HepG2 (cell line): ENCODE data around the gene ENTPD6. TPM values are rescaled to one million over a fixed set of nuclear protein-coding genes. Genes with fewer than 3 reads are reported as not detected.

Source experiments
- MYC ChIP-seq: sonication (generic); formaldehyde crosslinking; IDR thresholded peaks from 2 replicates; pipeline ENCODE4 v1.9.0; 2021; ENCODE audit warnings: missing genetic modification reagents, borderline replicate concordance
- RAD21 ChIP-seq: fragments of 450-650 bp; formaldehyde crosslinking; IDR thresholded peaks from 2 replicates; pipeline ENCODE4 v1.5.0; 2020; ENCODE audit warnings: mild to moderate bottlenecking
- ZNF746 ChIP-seq: sonication (generic); formaldehyde crosslinking; IDR thresholded peaks from 2 replicates; pipeline ENCODE4 v1.8.0; 2022; ENCODE audit warnings: mild to moderate bottlenecking, missing genetic modification reagents
- ZNF782 ChIP-seq: sonication (generic); formaldehyde crosslinking; IDR thresholded peaks from 2 replicates; pipeline ENCODE4 v1.4.0; 2020; ENCODE audit warnings: missing genetic modification reagents, mild to moderate bottlenecking, borderline replicate concordance
- polyA plus RNA-seq, 8 experiments: library from polyadenylated mRNA; depleted of rRNA in 3 of 8; stranded (reverse) in 7 of 8; unstranded in 1 of 8; fragments of >200 nt; fragmentation: Illumina TruSeq in 4 of 8; extraction: Trizol in 4 of 8; gene quantifications; 2 replicates each; pipeline versions ENCODE4 v1.2.1 to v1.2.3, GENCODE V29; 2011 to 2016; ENCODE audit warnings: low read depth in 4 of 8, missing spikeins in 1 of 8, mixed read lengths in 1 of 8; ENCODE audit not compliant: insufficient read depth in 1 of 8
- total RNA-seq, 5 experiments: library from RNA; depleted of rRNA; stranded (reverse); fragments of >200 nt; fragmentation: Illumina TruSeq; extraction: Trizol; gene quantifications; 2 replicates each; pipeline ENCODE4 v1.2.3, GENCODE V29; 2016; ENCODE audit warnings: low read depth in 1 of 5
- TF ChIP-seq, protein P1 (sequence below): IDR thresholded peaks from 2 replicates; pipeline ENCODE4 v1.4.0; 2020; ENCODE audit warnings: mild to moderate bottlenecking, missing genetic modification reagents
- TF ChIP-seq, protein P2 (sequence below): IDR thresholded peaks from 2 replicates; pipeline ENCODE4 v1.6.1; 2012; ENCODE audit warnings: inconsistent platforms
- TF ChIP-seq, protein P3 (sequence below): sonication (generic); formaldehyde crosslinking; IDR thresholded peaks from 2 replicates; pipeline ENCODE4 v1.4.0; 2020; ENCODE audit warnings: mild to moderate bottlenecking, missing genetic modification reagents

ENTPD6 gene
- total and polyA plus RNA-seq, 2 of the 13 experiments (the other 11 are each of a cell fraction or from before 2014, with no cell fraction given), result 164 to 172 TPM

DNA sequence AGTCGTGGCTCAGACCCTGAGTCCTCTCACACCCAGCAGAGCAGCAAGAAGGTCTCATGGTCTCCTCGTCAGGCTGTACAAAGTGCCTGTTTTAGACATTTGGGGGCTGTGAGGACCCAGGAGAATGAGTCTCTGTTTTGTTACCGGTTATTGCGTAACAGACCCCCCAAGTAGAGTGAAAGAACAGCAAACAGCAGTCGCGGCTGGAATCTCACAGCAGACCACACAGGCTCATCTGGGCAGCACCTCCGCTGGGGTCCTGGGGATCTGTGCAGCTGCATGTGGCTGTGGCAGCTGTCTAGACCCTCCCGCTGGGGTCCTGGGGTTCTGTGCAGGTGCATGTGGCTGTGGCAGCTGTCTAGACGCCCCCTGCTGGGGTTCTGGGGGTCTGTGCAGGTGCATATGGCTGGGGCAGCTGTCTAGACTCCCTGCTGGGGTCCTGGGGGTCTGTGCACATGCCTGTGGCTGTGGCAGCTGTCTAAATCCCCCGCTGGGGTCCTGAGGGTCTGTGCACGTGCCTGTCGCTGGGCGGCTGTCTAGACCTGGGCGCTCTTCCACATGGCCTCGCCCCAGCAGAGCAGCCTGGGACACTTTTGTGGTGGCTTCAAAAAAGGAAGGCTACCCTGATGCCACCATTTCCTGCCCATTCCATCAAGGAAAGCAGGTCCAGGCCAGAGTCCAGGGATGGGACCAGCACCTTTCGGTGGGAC lies 24.7 kb downstream of the ENTPD6 start (continued):
- TF ChIP-seq ZNF782 (CRISPR knock-in tag) (no peak), RAD21 (CRISPR knock-in tag) (peak; percentile 55), ZNF746 (CRISPR knock-in tag) (no peak), MYC (peak; percentile 49; the same call in 1 of the 2 replicates)
- TF ChIP-seq, protein P1, sequence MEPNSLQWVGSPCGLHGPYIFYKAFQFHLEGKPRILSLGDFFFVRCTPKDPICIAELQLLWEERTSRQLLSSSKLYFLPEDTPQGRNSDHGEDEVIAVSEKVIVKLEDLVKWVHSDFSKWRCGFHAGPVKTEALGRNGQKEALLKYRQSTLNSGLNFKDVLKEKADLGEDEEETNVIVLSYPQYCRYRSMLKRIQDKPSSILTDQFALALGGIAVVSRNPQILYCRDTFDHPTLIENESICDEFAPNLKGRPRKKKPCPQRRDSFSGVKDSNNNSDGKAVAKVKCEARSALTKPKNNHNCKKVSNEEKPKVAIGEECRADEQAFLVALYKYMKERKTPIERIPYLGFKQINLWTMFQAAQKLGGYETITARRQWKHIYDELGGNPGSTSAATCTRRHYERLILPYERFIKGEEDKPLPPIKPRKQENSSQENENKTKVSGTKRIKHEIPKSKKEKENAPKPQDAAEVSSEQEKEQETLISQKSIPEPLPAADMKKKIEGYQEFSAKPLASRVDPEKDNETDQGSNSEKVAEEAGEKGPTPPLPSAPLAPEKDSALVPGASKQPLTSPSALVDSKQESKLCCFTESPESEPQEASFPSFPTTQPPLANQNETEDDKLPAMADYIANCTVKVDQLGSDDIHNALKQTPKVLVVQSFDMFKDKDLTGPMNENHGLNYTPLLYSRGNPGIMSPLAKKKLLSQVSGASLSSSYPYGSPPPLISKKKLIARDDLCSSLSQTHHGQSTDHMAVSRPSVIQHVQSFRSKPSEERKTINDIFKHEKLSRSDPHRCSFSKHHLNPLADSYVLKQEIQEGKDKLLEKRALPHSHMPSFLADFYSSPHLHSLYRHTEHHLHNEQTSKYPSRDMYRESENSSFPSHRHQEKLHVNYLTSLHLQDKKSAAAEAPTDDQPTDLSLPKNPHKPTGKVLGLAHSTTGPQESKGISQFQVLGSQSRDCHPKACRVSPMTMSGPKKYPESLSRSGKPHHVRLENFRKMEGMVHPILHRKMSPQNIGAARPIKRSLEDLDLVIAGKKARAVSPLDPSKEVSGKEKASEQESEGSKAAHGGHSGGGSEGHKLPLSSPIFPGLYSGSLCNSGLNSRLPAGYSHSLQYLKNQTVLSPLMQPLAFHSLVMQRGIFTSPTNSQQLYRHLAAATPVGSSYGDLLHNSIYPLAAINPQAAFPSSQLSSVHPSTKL, result no peak
- TF ChIP-seq, protein P2, sequence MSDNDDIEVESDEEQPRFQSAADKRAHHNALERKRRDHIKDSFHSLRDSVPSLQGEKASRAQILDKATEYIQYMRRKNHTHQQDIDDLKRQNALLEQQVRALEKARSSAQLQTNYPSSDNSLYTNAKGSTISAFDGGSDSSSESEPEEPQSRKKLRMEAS, result no peak
- TF ChIP-seq, protein P3, sequence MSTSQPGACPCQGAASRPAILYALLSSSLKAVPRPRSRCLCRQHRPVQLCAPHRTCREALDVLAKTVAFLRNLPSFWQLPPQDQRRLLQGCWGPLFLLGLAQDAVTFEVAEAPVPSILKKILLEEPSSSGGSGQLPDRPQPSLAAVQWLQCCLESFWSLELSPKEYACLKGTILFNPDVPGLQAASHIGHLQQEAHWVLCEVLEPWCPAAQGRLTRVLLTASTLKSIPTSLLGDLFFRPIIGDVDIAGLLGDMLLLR (CRISPR knock-in tag), result 0 out of 2 replicates have a peak, but pooled peaks have one; percentile 49
